Measurements from ENCODE around the gene BCAS4.

Gene BCAS4

DNA sequence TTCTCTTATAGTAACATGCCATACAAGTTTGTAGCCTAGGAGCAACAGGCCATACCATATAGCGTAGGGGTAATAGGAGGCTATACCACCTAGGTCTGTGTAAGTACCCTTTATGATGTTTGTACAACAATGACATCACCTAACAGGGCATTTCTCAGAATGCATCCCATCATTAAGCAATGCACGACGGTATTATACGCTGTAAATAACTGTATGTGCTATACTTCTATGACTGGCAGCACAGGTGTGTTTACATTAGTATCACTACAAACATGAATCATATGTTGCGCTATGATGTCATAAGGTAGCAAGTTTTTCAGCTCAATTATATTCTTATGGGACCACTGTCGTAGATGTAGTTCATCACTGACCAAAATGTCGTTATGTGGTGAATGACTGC is 105.4 kb downstream of the BCAS4 start:
- Histone ChIP-seq H3K4me1 (peaks cover 0 to 33% (median 7%) of the 10 kb centered on the region in 4 donors), H3K27me3 (no peaks in the 10 kb centered on the region), H3K4me3 (no peak overlapping the region), H3K36me3 (peaks cover 16 to 49% (median 26%) of the 10 kb centered on the region in 3 donors), H3K9me3 (no peaks in the 10 kb centered on the region), H3K27ac (no peak overlapping the region)
- DNase-seq = no peak
- TF ChIP-seq, protein P1, sequence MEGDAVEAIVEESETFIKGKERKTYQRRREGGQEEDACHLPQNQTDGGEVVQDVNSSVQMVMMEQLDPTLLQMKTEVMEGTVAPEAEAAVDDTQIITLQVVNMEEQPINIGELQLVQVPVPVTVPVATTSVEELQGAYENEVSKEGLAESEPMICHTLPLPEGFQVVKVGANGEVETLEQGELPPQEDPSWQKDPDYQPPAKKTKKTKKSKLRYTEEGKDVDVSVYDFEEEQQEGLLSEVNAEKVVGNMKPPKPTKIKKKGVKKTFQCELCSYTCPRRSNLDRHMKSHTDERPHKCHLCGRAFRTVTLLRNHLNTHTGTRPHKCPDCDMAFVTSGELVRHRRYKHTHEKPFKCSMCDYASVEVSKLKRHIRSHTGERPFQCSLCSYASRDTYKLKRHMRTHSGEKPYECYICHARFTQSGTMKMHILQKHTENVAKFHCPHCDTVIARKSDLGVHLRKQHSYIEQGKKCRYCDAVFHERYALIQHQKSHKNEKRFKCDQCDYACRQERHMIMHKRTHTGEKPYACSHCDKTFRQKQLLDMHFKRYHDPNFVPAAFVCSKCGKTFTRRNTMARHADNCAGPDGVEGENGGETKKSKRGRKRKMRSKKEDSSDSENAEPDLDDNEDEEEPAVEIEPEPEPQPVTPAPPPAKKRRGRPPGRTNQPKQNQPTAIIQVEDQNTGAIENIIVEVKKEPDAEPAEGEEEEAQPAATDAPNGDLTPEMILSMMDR (IDR thresholded peaks at IDR 0.05) = no peak
- intact Hi-C loops (cut with DNase I; ENCODE audit: low total_unique reads) = no loop called here

DNA sequence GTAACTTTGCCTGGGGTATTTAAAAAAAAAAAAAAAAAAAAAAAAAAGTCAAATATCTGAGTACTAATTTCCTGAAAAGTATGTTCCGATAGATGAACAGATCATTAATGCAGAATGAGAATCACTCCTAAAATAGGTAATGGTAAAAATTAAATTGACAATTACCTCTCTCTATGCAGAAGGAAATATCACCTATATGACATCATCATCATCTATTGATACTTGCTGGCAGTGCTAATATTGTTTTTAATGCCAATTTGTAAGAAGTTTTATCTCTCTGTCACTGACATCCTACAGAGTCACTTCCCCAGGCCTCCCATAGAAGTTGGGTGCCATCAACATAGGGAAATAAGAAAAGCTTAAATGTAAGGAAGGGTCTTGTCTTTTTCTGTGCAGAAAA is 106.4 kb downstream of the BCAS4 start:
- Histone ChIP-seq H3K9me3 (no peaks in the 10 kb centered on the region), H3K4me1 (peaks cover 0 to 43% (median 9%) of the 10 kb centered on the region in 4 donors), H3K27me3 (no peaks in the 10 kb centered on the region), H3K4me3 (no peak overlapping the region), H3K27ac (no peak overlapping the region), H3K36me3 (peaks cover 16 to 45% (median 26%) of the 10 kb centered on the region in 3 donors)
- TF ChIP-seq, protein P1 (IDR thresholded peaks at IDR 0.05) = no peak
- intact Hi-C loops (cut with DNase I; ENCODE audit: low total_unique reads) = no loop called here
- DNase-seq = no peak

DNA sequence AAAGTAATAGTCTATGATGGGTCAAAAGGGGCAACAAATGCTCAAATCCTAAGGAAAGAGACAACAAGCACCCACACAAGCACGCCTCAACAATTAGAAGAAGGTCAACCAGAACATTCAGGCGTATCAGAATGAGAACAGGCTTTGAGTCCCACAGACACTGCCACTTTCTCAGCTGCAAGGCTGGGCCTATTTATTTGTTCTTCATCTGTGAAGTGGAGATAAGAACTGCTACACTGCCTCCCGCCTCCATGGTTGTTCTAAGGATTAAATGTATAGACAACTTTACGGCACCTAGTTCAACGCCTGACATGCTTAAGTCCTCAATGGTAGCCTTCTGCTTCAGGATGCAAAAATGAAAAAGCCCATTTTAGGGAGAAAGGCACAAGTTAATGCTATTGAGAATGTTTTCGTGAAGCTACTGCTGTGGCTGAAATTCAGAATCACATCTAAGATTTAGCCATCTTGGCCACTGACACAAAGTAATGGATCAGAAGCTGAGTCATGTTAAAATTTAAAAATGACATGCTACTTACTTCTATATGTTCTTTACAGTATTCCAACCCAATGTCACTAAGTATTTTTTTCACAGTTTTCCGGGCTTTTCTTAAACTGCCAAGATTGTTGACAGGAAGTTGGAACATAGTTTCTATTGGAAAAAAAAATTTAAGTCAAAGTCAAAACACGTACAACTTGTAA is 108.6 kb downstream of the BCAS4 start:
- Histone ChIP-seq H3K4me1 (peaks cover 0 to 51% (median 12%) of the 10 kb centered on the region in 4 donors), H3K36me3 (peaks cover 14 to 26% (median 16%) of the 10 kb centered on the region in 3 donors), H3K4me3 (no peak overlapping the region), H3K27me3 (no peaks in the 10 kb centered on the region), H3K9me3 (no peaks in the 10 kb centered on the region), H3K27ac (no peak overlapping the region)
- TF ChIP-seq, protein P1 (IDR thresholded peaks at IDR 0.05) = no peak
- intact Hi-C loops (cut with DNase I; ENCODE audit: low total_unique reads) = no loop called here
- no peak for DNase-seq

DNA sequence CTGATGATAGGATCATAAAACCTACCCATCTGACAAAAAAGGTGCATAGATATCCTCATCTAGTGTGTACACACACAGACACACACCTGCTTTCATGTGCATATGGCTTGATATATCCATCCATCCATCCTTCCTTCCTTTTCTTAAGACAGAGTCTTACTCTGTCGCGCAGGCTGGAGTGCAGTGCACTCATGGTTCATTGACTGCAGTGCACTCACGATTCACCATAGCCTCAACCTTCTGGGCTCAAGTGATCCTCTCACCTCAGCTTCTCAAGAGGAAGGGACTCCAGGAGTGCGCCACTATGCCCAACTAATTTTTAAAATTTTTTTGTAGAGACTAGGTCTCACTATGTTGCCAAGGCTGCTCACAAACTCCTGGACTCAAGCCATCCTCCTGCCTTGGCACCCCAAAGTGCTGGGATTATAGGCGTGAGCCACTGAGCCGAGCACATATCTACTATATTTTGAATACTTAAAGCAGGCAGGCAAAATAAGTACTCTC is 109.3 kb downstream of the BCAS4 start:
- intact Hi-C loops (cut with DNase I; ENCODE audit: low total_unique reads) = no loop called here
- Histone ChIP-seq H3K27me3 (no peaks in the 10 kb centered on the region), H3K36me3 (peaks cover 13 to 24% (median 15%) of the 10 kb centered on the region in 3 donors), H3K27ac (no peak overlapping the region), H3K9me3 (no peaks in the 10 kb centered on the region), H3K4me3 (no peak overlapping the region), H3K4me1 (peaks cover 0 to 51% (median 12%) of the 10 kb centered on the region in 4 donors)
- TF ChIP-seq, protein P1 (IDR thresholded peaks at IDR 0.05) = no peak
- DNase-seq = no peak

DNA sequence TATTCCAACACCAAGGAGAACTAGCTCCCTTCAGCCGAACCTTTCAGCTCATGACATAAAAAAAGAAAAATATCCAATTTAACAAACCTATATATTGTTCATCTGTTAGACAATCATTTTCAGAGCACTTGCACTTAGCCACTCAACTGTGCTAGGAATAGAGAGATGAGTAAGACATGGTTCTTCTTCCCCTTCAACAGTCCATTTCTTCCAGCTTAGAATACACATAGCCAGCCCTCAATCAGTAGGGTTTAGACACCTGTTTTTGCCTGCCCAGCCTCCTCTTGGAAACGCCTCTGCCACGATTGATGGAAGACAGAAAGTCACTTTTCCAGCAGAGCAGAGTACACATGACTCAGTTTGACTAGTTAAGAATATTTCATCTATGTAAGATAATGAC is 114.6 kb downstream of the BCAS4 start:
- TF ChIP-seq, protein P1 (IDR thresholded peaks at IDR 0.05) = no peak
- intact Hi-C loops (cut with DNase I; ENCODE audit: low total_unique reads) = no loop called here

More for the DNA sequence above, 114.6 kb downstream of the BCAS4 start:
- Histone ChIP-seq H3K36me3 (no peaks in the 10 kb centered on the region), H3K4me1 (peaks cover 0 to 74% (median 20%) of the 10 kb centered on the region in 4 donors), H3K9me3 (no peaks in the 10 kb centered on the region), H3K27me3 (no peaks in the 10 kb centered on the region), H3K27ac (no peak overlapping the region), H3K4me3 (no peak overlapping the region)
- no peak for DNase-seq
